Brain microvascular endothelial cell (primary cell): Measurements from ENCODE around the gene ADAMTSL2.

Experiments used
- DNase-seq: peaks from one replicate; pipeline ENCODE4 v3.0.0-alpha.2; 2020
- H3K27ac ChIP-seq: fragments of 250-450 bp; sonication (Bioruptor Pico); 2 replicates; pipeline ENCODE4 v1.5.1; 2020; ENCODE audit warnings: mild to moderate bottlenecking, moderate library complexity
- H3K27me3 ChIP-seq: fragments of 250-450 bp; sonication (Bioruptor Pico); replicated peaks from 2 replicates; pipeline ENCODE4 v1.5.1; 2020; ENCODE audit warnings: mild to moderate bottlenecking
- H3K36me3 ChIP-seq: fragments of 250-450 bp; sonication (Bioruptor Pico); replicated peaks from 2 replicates; pipeline ENCODE4 v1.5.1; 2020; ENCODE audit warnings: mild to moderate bottlenecking
- H3K4me3 ChIP-seq: 2 replicates; pipeline ENCODE4 v1.5.1; 2011; ENCODE audit warnings: low read depth, mild to moderate bottlenecking, control low read depth, low read length, moderate library complexity
- in situ Hi-C: cut with HindIII; loops from 2 replicates; pipeline ENCODE4 v1.10.0; 2017; ENCODE audit warnings: low sequenced_read_pairs, low pct_ligation_motif_present
- TF ChIP-seq, protein P1 (sequence below): IDR thresholded peaks from 2 replicates; pipeline ENCODE4 v1.5.1; 2011; ENCODE audit warnings: low read depth, mild to moderate bottlenecking, moderate library complexity, low read length, control low read depth, inconsistent platforms; ENCODE audit errors: missing control alignments

The ADAMTSL2 gene

DNA sequence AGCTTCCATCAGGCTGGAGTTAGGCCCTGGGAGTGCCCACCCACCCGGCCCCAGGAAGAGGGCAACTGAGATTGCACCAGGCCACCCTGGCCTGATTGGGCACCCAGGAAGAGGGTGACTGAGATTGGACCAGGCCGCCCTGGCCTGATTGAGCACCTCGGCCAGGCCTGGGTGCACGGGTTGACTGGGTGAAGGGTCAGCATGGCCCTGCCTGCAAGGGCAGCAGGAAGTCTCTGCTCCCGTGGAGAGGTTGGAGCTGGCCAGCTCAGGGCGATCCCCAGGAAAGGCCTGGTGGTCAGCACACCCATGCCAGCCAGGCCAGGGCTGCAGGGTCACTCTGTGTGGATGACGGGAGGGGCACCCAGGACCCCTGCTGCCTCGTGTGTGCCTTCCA is 11.8 kb downstream of the ADAMTSL2 start:
- Histone ChIP-seq H3K27me3 (no peaks in the 10 kb centered on the region), H3K36me3 (no peaks in the 10 kb centered on the region), H3K4me3 (no peak overlapping the region), H3K27ac (no peak overlapping the region)
- DNase-seq, result no peak
- in situ Hi-C loops, result no loop called here
- TF ChIP-seq, protein P1, sequence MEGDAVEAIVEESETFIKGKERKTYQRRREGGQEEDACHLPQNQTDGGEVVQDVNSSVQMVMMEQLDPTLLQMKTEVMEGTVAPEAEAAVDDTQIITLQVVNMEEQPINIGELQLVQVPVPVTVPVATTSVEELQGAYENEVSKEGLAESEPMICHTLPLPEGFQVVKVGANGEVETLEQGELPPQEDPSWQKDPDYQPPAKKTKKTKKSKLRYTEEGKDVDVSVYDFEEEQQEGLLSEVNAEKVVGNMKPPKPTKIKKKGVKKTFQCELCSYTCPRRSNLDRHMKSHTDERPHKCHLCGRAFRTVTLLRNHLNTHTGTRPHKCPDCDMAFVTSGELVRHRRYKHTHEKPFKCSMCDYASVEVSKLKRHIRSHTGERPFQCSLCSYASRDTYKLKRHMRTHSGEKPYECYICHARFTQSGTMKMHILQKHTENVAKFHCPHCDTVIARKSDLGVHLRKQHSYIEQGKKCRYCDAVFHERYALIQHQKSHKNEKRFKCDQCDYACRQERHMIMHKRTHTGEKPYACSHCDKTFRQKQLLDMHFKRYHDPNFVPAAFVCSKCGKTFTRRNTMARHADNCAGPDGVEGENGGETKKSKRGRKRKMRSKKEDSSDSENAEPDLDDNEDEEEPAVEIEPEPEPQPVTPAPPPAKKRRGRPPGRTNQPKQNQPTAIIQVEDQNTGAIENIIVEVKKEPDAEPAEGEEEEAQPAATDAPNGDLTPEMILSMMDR, result no peak

DNA sequence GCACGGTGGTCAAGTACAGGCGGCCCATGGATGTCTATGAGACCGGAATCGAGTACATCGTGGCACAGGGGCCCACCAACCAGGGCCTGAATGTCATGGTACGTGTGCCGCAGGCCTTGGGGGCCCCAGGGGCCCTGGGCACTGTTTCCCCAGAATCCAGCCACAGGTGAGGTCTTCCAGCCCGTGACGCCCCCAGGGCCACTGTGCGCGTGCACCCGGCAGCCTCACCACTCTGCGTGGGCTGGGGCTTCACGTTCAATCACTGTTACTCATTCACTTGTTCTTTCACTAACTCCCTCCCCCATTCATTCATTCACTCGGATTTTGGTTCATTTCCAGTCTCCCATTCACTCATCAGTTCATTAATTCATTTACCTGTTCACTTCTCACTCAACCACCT is 12.6 kb downstream of the ADAMTSL2 start:
- in situ Hi-C loops, result no loop called here
- TF ChIP-seq, protein P1, result no peak
- no peaks in the 10 kb centered on the region for H3K27me3 ChIP-seq
- no peak overlapping the region for H3K4me3 ChIP-seq
- no peak overlapping the region for H3K27ac ChIP-seq
- DNase-seq, result no peak
- H3K36me3 ChIP-seq, result no peaks in the 10 kb centered on the region

DNA sequence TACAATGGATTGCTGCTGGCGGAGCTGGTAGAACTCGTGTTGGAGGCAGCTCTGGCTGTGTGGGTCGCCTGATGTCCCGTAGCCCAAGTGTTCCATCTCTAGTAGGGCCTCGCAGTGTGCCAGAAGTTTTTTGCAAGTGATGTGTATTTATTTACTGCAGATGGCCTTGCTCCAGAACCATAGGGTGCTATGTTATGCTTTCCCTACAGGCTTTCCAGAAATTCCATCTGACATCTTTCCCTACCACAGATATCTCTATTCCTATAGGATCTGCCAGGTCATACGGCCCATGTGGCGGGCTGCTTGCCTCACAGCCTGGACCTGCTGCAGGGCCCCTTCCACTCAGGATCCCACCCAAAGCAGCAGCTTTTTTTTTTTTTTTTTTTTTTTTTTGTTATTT is 16.9 kb downstream of the ADAMTSL2 start:
- DNase-seq, result no peak
- TF ChIP-seq, protein P1, result no peak
- Histone ChIP-seq H3K36me3 (no peaks in the 10 kb centered on the region), H3K27me3 (no peaks in the 10 kb centered on the region), H3K27ac (no peak overlapping the region), H3K4me3 (no peak overlapping the region)
- in situ Hi-C loops, result no loop called here

DNA sequence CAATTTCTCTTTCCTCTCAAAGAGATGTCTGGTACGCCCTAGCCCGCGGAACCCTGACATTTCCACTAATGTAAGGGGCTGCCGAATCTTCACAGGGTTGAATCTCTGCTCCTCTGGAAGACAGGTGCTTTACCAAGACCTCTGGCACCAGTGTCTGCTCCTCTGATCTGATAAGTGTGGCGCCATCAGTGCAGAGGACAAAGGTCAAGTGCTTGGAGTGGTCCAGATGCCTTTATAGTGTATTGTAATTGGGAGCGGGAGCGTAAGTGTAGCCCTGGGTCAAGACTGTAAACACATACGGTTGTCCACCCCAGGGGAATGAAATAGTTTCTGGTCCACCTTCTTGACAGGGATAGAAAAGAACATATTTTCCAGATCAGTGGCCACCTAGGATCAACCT is 17.7 kb downstream of the ADAMTSL2 start:
- in situ Hi-C loops, result no loop called here
- H3K36me3 ChIP-seq, result no peaks in the 10 kb centered on the region
- DNase-seq, result no peak
- TF ChIP-seq, protein P1, result no peak
- H3K4me3 ChIP-seq, result no peak overlapping the region
- no peaks in the 10 kb centered on the region for H3K27me3 ChIP-seq
- H3K27ac ChIP-seq, result no peak overlapping the region

DNA sequence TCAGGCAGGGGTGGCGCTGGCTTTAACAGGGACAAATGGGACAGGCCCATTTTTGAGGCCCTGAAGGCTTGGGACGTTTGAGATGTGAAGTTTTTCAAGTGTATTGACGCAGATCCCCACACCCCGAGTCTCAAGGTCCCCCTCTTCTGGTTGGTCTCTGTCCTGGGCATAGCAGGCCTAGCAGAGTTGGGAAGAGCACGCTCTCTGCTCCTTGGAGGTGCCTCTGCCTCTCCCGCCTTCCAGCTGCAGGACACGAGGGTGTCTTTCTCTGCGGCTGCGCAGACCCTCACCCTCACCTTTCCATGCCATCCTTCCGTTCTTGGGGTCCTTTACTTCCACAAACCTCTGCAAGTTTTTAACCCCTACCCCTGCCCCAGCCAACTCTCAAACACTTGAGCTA is 18.6 kb downstream of the ADAMTSL2 start:
- no peaks in the 10 kb centered on the region for H3K27me3 ChIP-seq
- H3K27ac ChIP-seq, result no peak overlapping the region
- no peak for DNase-seq
- no peak overlapping the region for H3K4me3 ChIP-seq
- H3K36me3 ChIP-seq, result no peaks in the 10 kb centered on the region
- in situ Hi-C loops, result no loop called here
- TF ChIP-seq, protein P1, result no peak

DNA sequence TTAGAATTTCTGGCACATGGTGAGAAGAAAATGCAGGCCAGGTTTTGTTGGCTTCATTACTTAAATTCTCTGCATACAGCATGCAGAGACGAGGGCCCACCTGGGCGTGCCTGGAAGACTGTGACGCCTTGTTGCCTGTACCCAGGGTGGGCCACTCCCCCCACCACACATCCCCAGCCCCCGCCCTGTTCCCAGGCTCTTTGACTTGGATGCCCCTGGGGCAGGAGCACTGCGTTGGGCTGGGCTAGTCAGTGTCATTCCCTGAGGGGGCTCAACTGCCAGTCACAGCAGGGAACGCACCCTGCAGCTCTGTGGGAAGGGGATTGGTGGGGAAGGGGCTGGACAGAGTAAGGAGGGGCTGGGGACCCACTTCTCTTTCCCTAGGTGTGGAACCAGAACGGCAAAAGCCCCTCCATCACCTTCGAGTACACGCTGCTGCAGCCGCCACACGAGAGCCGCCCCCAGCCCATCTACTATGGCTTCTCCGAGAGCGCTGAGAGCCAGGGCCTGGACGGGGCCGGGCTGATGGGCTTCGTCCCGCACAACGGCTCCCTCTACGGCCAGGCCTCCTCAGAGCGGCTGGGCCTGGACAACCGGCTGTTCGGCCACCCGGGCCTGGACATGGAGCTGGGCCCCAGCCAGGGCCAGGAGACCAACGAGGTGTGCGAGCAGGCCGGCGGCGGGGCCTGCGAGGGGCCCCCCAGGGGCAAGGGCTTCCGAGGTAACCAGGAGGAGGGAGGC is 19.6 kb downstream of the ADAMTSL2 start:
- TF ChIP-seq, protein P1, result no peak
- no peaks in the 10 kb centered on the region for H3K27me3 ChIP-seq
- H3K36me3 ChIP-seq, result no peaks in the 10 kb centered on the region
- H3K4me3 ChIP-seq, result no peak overlapping the region
- in situ Hi-C loops, result no loop called here
- no peak overlapping the region for H3K27ac ChIP-seq
- DNase-seq, result no peak
